LoVo (cell line): Measurements from ENCODE around the gene CRYL1.

Experiments
- DNase-seq: peaks from one replicate; pipeline ENCODE4 v3.0.0-alpha.2; 2016; ENCODE audit warnings: low spot score

Gene CRYL1

DNA sequence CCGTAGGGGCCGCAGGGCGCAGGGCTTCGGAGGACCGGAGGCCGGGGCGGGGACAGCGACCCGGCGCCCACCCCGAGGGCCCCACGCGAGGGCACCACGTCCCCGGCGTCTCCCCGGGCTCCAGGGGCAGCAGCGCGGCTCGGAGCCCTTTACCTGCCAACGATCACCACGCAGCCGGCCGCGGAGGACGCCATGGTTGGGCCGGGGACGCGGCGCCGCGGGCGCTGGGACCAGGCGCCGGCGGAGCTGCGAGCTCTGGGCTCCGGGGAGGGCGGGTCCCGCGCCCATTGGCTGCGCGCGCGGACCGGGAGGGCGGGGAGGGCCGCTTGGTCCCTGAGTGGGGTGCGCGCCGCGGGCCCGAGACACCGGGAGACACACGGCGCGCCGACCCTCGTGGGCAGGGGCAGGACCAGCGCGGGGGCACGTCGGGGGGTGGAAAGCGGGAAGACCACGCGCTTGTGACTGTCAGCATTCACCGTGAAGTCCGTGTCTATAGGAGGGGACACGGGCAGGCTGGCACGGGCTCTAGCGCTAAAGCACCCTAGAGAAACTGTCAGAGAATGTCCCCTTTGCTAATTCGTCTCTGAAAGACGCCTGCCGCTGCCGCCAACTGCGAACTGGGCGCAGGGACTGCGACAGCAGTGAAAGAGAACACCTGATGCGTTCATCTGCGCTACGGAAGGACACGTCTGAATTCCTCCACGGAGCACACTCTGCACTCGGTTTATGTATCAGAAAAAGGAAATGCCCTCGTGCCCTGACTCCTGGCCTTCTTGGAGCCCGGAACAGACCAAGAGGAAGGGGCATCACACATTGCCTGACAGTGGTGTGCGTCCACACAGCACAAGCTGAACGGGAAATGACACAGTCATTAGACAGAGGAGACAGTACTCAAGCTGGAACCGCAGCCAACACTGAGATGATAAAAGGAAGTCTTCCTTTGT is at the start of gene CRYL1:
CRYL1 (minus strand) TSS at position 257 of the 944 bp plus-strand sequence; CDS start at position 194, 63 bp downstream.
- peak; percentile 67 for DNase-seq

- no peak for DNase-seq
Measured at GRCh38 chr13:20573636-20574035, 48.0 kb upstream of the CRYL1 start.

DNA sequence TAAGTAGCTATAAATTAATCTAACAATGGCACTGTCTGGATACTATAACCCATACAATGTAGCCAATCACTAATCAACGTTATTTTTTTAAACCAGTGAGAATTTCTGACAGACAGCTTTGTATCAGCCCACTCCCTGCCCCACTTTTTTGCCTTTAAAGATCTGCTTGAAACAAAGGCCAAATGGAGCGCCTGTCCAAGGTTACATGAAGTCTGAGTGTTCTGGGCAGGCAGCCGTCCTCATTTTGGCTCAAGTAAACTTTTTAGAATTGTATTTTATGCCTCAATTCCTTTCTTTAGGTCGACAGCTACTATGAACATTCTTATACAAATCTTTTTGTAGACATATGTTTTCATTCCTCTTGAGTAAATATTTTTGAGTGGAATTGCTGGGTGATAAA is 47.5 kb upstream of the CRYL1 start:
- DNase-seq = no peak

GRCh38 chr13:20571676-20572075 is 46.0 kb upstream of the CRYL1 start:
- DNase-seq = no peak

DNA sequence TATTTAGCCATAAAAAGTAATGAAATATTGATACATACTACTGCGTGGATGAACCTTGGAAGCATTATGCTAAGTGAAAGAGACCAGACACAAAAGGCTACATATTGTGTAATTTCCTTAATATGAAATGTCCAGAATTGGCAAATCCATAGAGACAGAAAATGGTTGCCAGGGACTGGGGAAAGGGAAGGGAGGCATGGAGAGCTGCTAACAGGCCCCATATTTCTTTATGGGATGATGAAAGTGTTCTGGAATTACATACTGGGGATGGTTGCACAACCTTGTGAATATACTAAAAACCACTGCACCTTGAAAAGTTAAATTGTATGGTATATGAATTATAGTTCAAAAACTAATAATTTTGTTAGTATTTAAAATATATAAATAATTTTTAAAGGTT is 44.9 kb upstream of the CRYL1 start:
- no peak for DNase-seq

DNA sequence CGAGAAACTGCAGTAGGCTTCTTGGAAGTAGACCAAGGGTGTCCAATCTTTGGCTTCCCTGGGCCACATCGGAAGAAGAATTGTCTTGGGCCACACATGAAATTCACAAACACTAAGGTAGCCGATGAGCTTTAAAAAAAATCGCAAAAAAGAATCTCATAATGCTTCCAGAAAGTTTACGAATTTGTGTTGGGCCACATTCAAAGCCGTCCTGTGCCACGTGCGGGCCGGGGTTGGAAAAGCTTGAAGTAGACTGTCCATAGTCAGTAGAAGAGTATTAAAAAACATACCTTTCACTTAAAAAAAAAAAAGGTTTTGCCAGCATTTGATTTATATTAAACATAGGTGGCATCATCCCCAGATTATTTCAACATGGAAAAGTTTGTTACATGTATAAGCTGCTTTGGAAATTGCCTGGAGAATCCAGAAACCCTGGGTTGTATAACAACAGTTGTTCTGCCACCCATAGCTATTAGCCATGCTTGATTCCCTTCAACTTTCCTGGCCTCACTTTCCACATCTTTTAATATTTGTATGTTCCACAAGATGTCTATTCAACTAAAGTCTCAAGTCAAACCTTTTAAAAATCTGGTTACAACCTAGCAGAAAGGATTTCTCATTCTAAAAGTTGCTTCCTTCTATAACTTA is 42.3 kb upstream of the CRYL1 start:
- DNase-seq = no peak

DNA sequence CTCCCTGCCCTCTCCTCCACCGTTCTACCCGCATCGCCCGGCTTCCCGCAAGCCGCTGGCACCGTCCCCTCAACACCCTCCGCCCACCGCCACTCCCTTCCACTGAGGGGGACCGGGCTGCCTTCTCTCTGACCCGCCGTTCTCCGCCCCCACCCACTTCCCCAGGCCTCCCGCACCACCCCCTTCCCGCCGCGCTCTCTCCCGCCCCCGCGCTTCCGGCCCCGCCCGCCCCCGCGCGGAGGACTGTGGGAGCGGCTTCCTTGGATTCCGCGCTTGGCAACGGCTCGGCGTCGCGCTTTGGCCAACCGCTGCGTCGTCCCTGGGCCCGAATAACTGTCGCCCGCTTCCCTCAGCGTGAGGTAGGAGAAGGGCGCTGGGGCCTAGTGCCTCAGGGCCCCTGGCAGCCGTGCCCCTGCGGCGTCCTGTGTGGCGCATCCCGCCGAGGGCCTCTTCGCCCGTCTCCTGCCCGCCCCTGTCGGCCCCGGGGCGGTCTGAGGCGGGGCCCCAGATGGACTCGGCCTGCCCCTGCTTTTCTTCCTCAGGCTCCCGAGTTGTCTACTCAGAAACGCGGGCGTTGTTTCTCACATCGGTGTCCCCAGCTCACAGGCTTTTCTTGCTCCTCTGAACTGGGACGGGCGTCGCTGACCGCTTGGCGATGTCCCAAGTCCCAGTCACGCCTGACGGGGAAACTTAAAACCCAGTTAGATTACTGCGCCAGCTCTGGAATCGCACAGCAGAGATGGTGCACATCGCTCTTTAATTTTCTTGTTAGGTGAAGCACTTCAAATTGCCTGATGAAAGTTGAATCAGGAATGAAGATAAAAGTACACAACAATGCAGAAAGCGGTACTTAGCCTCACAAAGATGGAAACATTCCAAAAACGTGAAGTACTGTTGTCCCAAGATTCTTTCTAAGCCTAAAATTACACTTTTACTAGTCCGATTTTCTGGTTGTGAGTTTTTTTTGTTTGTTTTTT is 41.5 kb upstream of the CRYL1 start, which contains the start of gene IFT88:
IFT88 (plus strand) TSS at position 260 of the 977 bp plus-strand sequence. CDS start 7,229 bp downstream, outside the sequence.
- peak; percentile 87 for DNase-seq

- peak; percentile 80 for DNase-seq
Measured at GRCh38 chr13:20566468-20566897, 40.8 kb upstream of the CRYL1 start.

- no peak for DNase-seq
Measured at GRCh38 chr13:20565115-20565736, 39.6 kb upstream of the CRYL1 start.

DNA sequence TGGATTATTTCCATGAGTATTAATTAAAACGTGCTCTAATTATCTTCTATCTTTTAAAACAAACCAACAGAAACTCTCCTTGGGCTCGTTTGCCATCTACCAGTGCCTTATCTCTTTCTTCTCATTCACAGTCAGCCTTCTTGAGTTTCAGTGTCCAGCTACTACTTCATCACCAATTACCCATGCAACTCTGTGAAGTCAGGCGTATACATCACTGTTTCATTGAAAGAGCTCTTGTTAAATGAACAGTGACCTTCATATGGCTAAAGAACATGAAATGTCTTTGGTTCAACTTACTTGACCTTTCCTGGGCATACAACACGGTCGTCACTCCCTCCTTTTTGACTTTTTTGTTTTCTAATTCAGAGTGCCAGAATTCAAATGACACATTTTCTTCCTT is 36.1 kb upstream of the CRYL1 start:
- DNase-seq = no peak

DNA sequence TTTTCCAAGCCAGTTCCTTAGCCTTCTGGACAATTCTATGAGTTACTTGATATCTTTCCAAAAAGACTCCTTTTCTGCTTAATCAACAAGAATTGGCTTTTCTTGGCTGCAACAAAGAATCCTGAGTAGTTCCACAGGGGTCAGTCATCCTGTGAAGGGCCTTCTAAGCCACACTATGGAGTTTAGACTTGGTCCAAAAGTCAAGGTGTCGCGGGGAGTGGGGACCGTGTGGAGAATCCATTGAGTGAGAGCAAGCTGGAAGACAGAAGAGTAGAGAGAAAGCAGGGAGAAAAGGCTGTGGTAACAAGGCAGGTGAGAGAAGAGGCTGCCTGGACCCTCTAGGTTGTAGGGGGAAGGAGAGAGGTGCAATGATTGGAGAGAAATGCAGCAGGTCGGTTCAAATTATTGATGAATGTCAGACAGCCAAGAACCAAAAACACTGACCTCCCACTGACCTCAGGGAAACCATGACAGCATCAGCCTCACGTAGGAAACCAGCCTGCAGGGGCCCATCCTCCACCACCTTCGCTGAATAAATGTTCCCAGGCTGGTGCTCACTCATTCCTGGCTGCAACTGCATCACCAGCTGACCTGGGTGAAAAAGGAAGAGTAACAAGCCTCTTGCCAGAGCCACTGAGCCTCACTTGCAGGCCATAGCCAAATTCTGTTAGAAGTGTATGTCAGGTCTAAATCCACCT is 34.2 kb upstream of the CRYL1 start:
- no peak for DNase-seq

DNA sequence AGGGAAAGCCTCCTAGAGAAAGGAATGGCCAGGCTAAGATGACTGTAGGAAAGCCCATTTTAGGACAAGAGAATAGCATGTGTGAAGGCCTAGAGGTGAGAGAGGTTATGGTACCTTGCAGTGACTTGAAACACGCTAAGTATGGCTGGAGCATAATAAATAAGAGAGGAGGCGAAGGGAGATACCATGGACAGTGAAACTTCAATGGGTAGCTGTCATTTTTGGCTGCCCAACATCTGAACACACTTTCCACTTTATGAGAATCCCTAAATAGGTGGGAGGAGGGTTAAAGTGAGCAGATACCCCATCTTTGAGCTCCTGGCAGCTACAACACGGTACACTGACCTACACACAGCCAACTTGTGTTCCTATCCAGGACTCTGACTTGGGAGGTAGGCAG is 33.3 kb upstream of the CRYL1 start:
- DNase-seq = no peak

- no peak for DNase-seq
Measured at GRCh38 chr13:20553311-20553710, 27.7 kb upstream of the CRYL1 start.

GRCh38 chr13:20550799-20551198 is 25.1 kb upstream of the CRYL1 start:
- DNase-seq = no peak

GRCh38 chr13:20547479-20547908 is 21.8 kb upstream of the CRYL1 start:
- peak; percentile 82 for DNase-seq

DNA sequence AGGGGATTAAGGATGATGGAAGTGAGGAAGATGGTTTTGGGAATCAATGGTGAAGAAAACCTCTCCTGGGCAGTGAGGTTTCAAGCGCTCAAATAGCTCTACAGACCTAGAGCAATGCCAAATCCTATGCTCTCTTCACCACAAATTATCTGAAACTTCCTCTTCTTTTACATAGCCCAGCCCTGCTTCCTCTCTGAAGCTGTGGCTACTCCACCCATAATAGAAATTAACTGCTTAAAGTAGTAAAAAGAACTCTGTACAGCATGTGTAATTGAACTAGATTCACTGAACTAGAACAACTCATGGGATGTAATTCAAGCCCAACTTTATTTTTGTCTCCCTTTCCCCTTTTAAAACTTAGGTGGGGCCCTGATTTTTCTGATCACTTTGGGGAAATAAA is 20.9 kb upstream of the CRYL1 start:
- no peak for DNase-seq

DNA sequence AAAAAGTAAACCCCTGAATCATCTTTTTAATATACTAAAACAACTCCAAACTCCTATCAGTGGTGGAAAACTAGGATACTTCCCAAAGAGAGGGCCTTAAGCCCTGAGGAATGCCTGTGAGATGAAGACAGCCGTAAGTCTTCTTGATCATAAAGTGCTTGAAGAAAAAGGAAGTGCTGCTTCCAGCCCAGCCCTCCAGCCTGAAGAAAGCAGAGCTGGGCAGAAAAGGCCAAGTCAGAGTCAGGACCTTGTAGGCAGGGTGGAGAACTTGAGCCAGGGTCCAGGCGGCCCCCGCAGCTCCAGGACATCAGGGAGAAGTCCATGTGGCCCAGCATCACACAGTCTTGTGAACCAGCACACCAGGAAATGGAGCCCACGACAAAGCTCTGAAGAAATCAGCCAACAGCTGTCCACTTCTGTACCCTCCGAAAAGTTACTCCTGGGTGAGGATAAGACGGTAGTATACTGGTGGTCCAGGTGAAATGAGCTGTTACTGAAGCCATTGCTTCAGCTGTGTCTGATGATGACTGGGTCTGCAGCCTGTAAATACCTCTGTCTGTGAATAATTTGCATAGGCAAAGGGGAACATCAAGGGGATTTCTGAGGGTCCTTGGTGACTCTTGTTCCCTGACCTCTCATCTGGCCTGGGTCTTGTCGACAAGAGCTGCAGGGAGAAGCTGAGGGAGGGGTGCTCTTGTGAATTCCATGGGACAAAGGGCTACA is 18.7 kb upstream of the CRYL1 start:
- no peak for DNase-seq

- DNase-seq = no peak
Measured at GRCh38 chr13:20536992-20537391, 11.3 kb upstream of the CRYL1 start.

GRCh38 chr13:20534038-20534608 is 8.5 kb upstream of the CRYL1 start:
- no peak for DNase-seq

DNA sequence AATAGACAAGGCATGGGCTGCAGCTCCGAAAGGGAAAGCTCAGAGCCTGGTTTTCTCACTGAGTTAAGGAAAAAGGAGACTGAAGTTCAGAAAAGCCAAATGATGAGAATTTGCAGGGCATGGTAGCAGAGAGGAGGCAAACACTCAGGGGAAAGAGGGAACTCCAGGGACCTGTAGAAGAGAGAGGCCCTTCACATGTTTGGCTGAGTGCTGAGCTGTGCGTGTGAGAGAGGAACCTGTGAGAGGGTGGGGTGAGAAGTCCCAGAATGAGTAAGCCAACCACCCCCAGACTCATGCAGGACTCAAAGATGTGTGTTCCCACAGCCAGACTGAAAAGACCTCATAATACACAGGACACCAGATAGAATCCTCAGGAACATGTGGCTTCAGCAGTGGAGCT is 2.8 kb upstream of the CRYL1 start:
- no peak for DNase-seq
